Upper lobe of left lung (tissue), 6 donors: ENCODE results near the gene NINJ1. TPM values are rescaled to one million over a fixed set of nuclear protein-coding genes. Genes with fewer than 3 reads are reported as not detected.

Experiments used
- ATAC-seq, 2 donors: fragments of 200-7000 bp; cut with Tn5 transposase; one replicate each; pipeline ENCODE4 v1.9.1; 2022; ENCODE audit warnings: mild to moderate bottlenecking in 2 of 2, moderate library complexity in 2 of 2; ENCODE audit not compliant: low FRiP score in 2 of 2
- DNase-seq, 2 donors: peaks; one replicate each; pipeline ENCODE4 v3.0.0-alpha.2; 2019 to 2020
- H3K27ac ChIP-seq, 4 donors: fragments of 200-600 bp; sonication (generic); one replicate each; pipeline ENCODE4 v1.5.1; 2016 to 2019
- H3K27me3 ChIP-seq, 4 donors: fragments of 200-600 bp; sonication (generic); one replicate each; pipeline ENCODE4 v1.5.1; 2017 to 2019
- H3K36me3 ChIP-seq, 4 donors: fragments of 200-600 bp; sonication (generic); one replicate each; pipeline ENCODE4 v1.5.1; 2016 to 2019
- H3K4me1 ChIP-seq, 4 donors: fragments of 200-600 bp; sonication (generic); one replicate each; pipeline ENCODE4 v1.5.1; 2018 to 2019
- H3K4me3 ChIP-seq, 4 donors: fragments of 200-600 bp; sonication (generic); one replicate each; pipeline ENCODE4 v1.5.1; 2017 to 2019; ENCODE audit warnings: mild to moderate bottlenecking in 2 of 4, moderate library complexity in 1 of 4
- H3K9me3 ChIP-seq, 4 donors: fragments of 200-600 bp; sonication (generic); one replicate each; pipeline ENCODE4 v1.5.1; 2018 to 2019
- CTCF ChIP-seq, 6 experiments: fragments of 450-650 bp in 4 of 6; fragments of 200-600 bp in 2 of 6; sonication (generic) in 2 of 6; IDR thresholded peaks; one replicate each; pipeline ENCODE4 v1.5.1; 2016 to 2019; ENCODE audit warnings: antibody characterized with exemption in 6 of 6
- EP300 ChIP-seq, 4 donors: sonication (generic); formaldehyde crosslinking; IDR thresholded peaks; one replicate each; pipeline ENCODE4 v1.5.1; 2017; ENCODE audit warnings: antibody characterized with exemption in 4 of 4, control low read depth in 2 of 4
- POLR2A ChIP-seq, 4 donors: fragments of 450-650 bp; IDR thresholded peaks; one replicate each; pipeline ENCODE4 v1.5.1; 2016 to 2017; ENCODE audit warnings: antibody characterized with exemption in 4 of 4, mild to moderate bottlenecking in 2 of 4
- POLR2AphosphoS5 ChIP-seq, 2 donors: sonication (generic); formaldehyde crosslinking; IDR thresholded peaks; one replicate each; pipeline ENCODE4 v1.5.1; 2017; ENCODE audit warnings: antibody characterized with exemption in 2 of 2
- WGBS, 2 donors: methylation state at CpG; one replicate each; pipeline ENCODE4 v1.1.5; 2017 to 2018; 5-methylcytosine and 5-hydroxymethylcytosine counted together
- total RNA-seq, 6 donors: library from RNA; depleted of rRNA in 4 of 6; stranded (reverse); fragments of >200 nt in 4 of 6; gene quantifications; one replicate each; pipeline versions ENCODE4 v1.1.0 to v1.2.1, GENCODE V29; 2016 to 2021
- donor health status: DM: no; HTN: no; CAD: no; lungs with moderate emphysema.
- donor health status: DM: no; HTN: yes; CAD: no; lungs with severe emphysema.

The NINJ1 gene
- total RNA-seq, 6 donors from 2014 or later = 35.6 to 83.9 (median 56.8) TPM

DNA sequence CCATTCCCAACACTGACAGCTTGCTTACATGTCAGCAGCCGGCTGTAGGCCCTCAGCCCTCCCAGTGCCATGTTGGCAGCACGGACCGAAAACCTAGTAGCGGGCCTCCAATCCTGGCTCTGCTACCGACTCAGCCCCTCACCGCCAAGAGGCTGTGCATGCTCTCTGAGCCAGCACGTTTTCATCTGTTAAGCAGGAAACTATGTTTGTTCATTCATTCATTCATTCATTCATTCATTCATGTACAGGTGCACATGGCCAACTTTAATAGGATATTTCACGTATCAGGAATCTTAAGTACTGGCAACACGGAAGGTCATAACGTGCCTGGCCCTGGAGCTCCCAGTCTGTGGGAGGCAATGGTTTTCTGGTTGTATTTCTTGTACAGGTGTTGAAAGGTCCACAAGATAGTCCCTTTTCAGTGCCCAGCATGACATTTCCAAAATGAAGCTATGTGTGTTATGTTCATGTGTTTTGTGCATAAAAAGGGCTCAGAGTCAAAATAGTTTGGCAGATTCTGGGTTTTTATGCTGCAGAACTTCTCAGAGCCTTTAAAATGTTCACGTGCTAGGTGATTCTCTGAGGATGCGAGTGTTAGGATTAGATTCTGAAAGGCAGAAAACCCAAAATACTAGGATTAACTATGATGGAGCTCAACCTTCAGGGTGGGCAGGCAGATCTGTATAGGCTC is 57.8 kb downstream of the NINJ1 start:
- no peaks in the 10 kb centered on the region for H3K27me3 ChIP-seq
- ATAC-seq (no peak), DNase-seq (no peak)
- H3K4me3 ChIP-seq = no peak overlapping the region
- no peaks in the 10 kb centered on the region for H3K36me3 ChIP-seq
- TF ChIP-seq POLR2AphosphoS5 (IDR thresholded peaks at IDR 0.05) = no peak
- TF ChIP-seq POLR2A (IDR thresholded peaks at IDR 0.05) = no peak
- TF ChIP-seq CTCF (IDR thresholded peaks at IDR 0.05) = no peak
- no peak for TF ChIP-seq EP300 (IDR thresholded peaks at IDR 0.05)
- H3K4me1 ChIP-seq = peaks cover 0 to 3% (median 0%) of the 10 kb centered on the region in 4 donors
- no peak overlapping the region for H3K27ac ChIP-seq
- no peaks in the 10 kb centered on the region for H3K9me3 ChIP-seq
- WGBS, 2 donors = 90 to 98% methylated on average over 10 to 12 of the region's 12 CpGs

DNA sequence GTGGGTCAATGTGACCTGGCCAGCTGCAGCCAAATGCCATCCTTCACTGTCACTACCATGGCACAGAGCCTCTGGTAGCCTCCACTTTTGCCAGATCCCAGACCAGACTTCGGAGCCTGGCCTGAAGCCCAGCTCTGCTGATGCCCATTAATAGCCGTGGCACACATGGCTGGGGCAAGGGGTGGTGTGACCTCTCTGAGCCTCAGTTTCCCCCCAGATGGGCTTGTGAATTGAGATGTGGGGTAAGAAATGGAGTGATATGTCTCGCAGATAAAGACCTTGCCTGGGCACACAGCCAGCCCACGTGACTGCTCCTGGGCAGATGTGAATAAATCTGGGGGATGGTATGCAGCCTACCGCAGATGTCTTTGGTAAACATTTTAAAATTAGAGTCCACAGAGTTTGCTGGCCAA is 61.7 kb downstream of the NINJ1 start:
- no peaks in the 10 kb centered on the region for H3K36me3 ChIP-seq
- 25 to 42% methylated on average over 1 to 5 of the region's 5 CpGs for WGBS, 2 donors
- H3K4me1 ChIP-seq = peaks cover 0 to 3% (median 0%) of the 10 kb centered on the region in 4 donors
- no peak overlapping the region for H3K4me3 ChIP-seq
- no peak for TF ChIP-seq CTCF (IDR thresholded peaks at IDR 0.05)
- TF ChIP-seq POLR2A (IDR thresholded peaks at IDR 0.05) = no peak
- TF ChIP-seq POLR2AphosphoS5 (IDR thresholded peaks at IDR 0.05) = no peak
- no peak for TF ChIP-seq EP300 (IDR thresholded peaks at IDR 0.05)
- ATAC-seq (no peak), DNase-seq (no peak)
- H3K27ac ChIP-seq = no peak overlapping the region
- H3K9me3 ChIP-seq = no peaks in the 10 kb centered on the region
- H3K27me3 ChIP-seq = no peaks in the 10 kb centered on the region

Other genes with a start within 250 kb of the NINJ1 start
- gene FGD3, start 186.7 kb downstream of the NINJ1 start, total RNA-seq = 10 to 100 TPM; 14.0 to 45.1 (median 22.3) TPM
- 10 to 100 TPM in 1 of 6 donors, 1 to 10 TPM in 5; 3.9 to 17.8 (median 5.2) TPM for gene SUSD3, start 75.5 kb downstream of the NINJ1 start, total RNA-seq
- 10 to 100 TPM; 34.7 to 92.3 (median 41.7) TPM for gene CARD19, start 38.0 kb downstream of the NINJ1 start, total RNA-seq
- 10 to 100 TPM in 3 of 6 donors, 1 to 10 TPM in 3; 1.1 to 11.5 (median 7.3) TPM for gene WNK2, start 49.9 kb upstream of the NINJ1 start, total RNA-seq